Hepatocyte (in vitro differentiated cells): ENCODE measurements around the gene PSMA6. TPM values are rescaled to one million over a fixed set of nuclear protein-coding genes. Genes with fewer than 3 reads are reported as not detected.
"Not testable (repeated sequence)": the region's sequence is repeated elsewhere in the genome, so short reads cannot be mapped to it uniquely, and the experiment has no call there.

Experiments
- DNase-seq: peaks from one replicate; pipeline ENCODE4 v3.0.0-alpha.2; 2016; ENCODE audit warnings: low spot score
- H2AFZ ChIP-seq: fragments of 200-600 bp; sonication (generic); 2 replicates; pipeline ENCODE4 v1.6.0; 2016; ENCODE audit warnings: antibody characterized with exemption, mild to moderate bottlenecking
- H3K27ac ChIP-seq: fragments of 200-600 bp; sonication (generic); 2 replicates; pipeline ENCODE4 v1.5.1; 2016; ENCODE audit warnings: mild to moderate bottlenecking
- H3K27me3 ChIP-seq: fragments of 200-600 bp; sonication (generic); 2 replicates; pipeline ENCODE4 v1.6.1; 2016
- H3K36me3 ChIP-seq: fragments of 200-600 bp; sonication (generic); replicated peaks from 2 replicates; pipeline ENCODE4 v1.5.1; 2016; ENCODE audit warnings: low read depth; ENCODE audit not compliant: insufficient read depth
- H3K4me1 ChIP-seq: fragments of 200-600 bp; sonication (generic); 2 replicates; pipeline ENCODE4 v1.5.1; 2016; ENCODE audit warnings: mild to moderate bottlenecking, moderate library complexity; ENCODE audit not compliant: insufficient read depth
- H3K4me2 ChIP-seq: fragments of 200-600 bp; sonication (generic); 2 replicates; pipeline ENCODE4 v1.6.0; 2016
- H3K4me3 ChIP-seq: fragments of 200-600 bp; sonication (generic); 2 replicates; pipeline ENCODE4 v1.5.1; 2016; ENCODE audit warnings: mild to moderate bottlenecking
- H3K79me2 ChIP-seq: fragments of 200-600 bp; sonication (generic); 2 replicates; pipeline ENCODE4 v1.6.0; 2017; ENCODE audit warnings: mild to moderate bottlenecking
- H3K9me2 ChIP-seq: fragments of 200-600 bp; sonication (generic); replicated peaks from 2 replicates; pipeline ENCODE4 v1.6.0; 2017; ENCODE audit warnings: mild to moderate bottlenecking; ENCODE audit not compliant: insufficient read depth
- H3K9me3 ChIP-seq: fragments of 200-600 bp; sonication (generic); 2 replicates; pipeline ENCODE4 v1.5.1; 2016; ENCODE audit warnings: low read depth, mild to moderate bottlenecking
- H4K20me1 ChIP-seq: fragments of 200-600 bp; sonication (generic); 2 replicates; pipeline ENCODE4 v1.6.0; 2016; ENCODE audit warnings: mild to moderate bottlenecking; ENCODE audit not compliant: insufficient read depth, poor library complexity, severe bottlenecking
- EZH2 ChIP-seq: fragments of 200-600 bp; sonication (generic); IDR thresholded peaks from 2 replicates; pipeline ENCODE4 v1.6.1; 2016; ENCODE audit warnings: antibody characterized with exemption, mild to moderate bottlenecking, borderline replicate concordance
- EZH2phosphoT487 ChIP-seq: fragments of 200-600 bp; sonication (generic); IDR thresholded peaks from one replicate; pipeline ENCODE4 v1.6.1; 2018; ENCODE audit warnings: antibody characterized with exemption, mild to moderate bottlenecking, low read depth, moderate library complexity; ENCODE audit not compliant: unreplicated experiment, severe bottlenecking
- WGBS: methylation state at CpG from one replicate; pipeline ENCODE4 v1.1.6; 2016; ENCODE audit warnings: low lambda C conversion rate; ENCODE audit errors: missing lambda C conversion rate; 5-methylcytosine and 5-hydroxymethylcytosine counted together
- polyA plus RNA-seq: library from polyadenylated mRNA; unstranded; fragments of >200 nt; fragmentation: Nextera tagmentation; extraction: Ambion mirVana; gene quantifications from 2 replicates; pipeline ENCODE4 v1.2.1, GENCODE V29; 2016
- total RNA-seq: library from RNA; depleted of rRNA; stranded (reverse); fragments of >200 nt; gene quantifications from 2 replicates; pipeline ENCODE4 v1.2.3, GENCODE V29; 2014
- TF ChIP-seq, protein P1 (sequence below): fragments of 200-600 bp; sonication (generic); IDR thresholded peaks from 2 replicates; pipeline ENCODE4 v1.5.1; 2016; ENCODE audit warnings: antibody characterized with exemption, mild to moderate bottlenecking; ENCODE audit not compliant: poor library complexity

PSMA6 gene
- total and polyA plus RNA-seq, 2 experiments from 2014 or later = 228 to 260 TPM

DNA sequence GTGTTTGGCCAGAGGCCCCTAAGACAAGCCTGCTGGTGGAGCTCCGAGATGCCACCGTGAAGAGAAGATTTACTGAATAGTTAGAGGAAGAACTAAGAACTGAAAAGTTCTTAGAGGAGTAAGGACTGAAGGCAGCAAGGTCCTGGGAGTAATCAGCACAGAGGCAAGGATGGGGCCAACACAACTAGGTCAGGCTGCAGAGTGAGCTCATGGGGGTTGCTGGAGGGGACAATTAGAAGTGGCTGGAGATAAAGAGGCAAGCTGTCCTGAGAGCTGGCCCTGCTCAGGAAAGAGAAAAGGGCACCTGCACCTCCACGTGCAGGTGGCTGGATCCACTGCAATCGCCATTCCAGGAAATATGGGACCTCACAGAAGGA is 59.7 kb downstream of the PSMA6 start:
- no peak for TF ChIP-seq EZH2
- no peak for TF ChIP-seq EZH2phosphoT487
- TF ChIP-seq, protein P1, sequence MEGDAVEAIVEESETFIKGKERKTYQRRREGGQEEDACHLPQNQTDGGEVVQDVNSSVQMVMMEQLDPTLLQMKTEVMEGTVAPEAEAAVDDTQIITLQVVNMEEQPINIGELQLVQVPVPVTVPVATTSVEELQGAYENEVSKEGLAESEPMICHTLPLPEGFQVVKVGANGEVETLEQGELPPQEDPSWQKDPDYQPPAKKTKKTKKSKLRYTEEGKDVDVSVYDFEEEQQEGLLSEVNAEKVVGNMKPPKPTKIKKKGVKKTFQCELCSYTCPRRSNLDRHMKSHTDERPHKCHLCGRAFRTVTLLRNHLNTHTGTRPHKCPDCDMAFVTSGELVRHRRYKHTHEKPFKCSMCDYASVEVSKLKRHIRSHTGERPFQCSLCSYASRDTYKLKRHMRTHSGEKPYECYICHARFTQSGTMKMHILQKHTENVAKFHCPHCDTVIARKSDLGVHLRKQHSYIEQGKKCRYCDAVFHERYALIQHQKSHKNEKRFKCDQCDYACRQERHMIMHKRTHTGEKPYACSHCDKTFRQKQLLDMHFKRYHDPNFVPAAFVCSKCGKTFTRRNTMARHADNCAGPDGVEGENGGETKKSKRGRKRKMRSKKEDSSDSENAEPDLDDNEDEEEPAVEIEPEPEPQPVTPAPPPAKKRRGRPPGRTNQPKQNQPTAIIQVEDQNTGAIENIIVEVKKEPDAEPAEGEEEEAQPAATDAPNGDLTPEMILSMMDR = no peak
- H2AFZ ChIP-seq = no peak overlapping the region
- no peaks in the 10 kb centered on the region for H3K79me2 ChIP-seq
- 78% methylated on average over 4 of the region's 4 CpGs for WGBS
- H3K4me3 ChIP-seq = no peak overlapping the region
- no peak overlapping the region for H3K27ac ChIP-seq
- no peaks in the 10 kb centered on the region for H3K9me3 ChIP-seq
- H3K9me2 ChIP-seq = no peaks in the 10 kb centered on the region
- H3K4me1 ChIP-seq = peaks cover 27% of the 10 kb centered on the region
- no peak for DNase-seq
- no peaks in the 10 kb centered on the region for H4K20me1 ChIP-seq
- no peak overlapping the region for H3K4me2 ChIP-seq
- H3K36me3 ChIP-seq = no peaks in the 10 kb centered on the region
- H3K27me3 ChIP-seq = no peaks in the 10 kb centered on the region

DNA sequence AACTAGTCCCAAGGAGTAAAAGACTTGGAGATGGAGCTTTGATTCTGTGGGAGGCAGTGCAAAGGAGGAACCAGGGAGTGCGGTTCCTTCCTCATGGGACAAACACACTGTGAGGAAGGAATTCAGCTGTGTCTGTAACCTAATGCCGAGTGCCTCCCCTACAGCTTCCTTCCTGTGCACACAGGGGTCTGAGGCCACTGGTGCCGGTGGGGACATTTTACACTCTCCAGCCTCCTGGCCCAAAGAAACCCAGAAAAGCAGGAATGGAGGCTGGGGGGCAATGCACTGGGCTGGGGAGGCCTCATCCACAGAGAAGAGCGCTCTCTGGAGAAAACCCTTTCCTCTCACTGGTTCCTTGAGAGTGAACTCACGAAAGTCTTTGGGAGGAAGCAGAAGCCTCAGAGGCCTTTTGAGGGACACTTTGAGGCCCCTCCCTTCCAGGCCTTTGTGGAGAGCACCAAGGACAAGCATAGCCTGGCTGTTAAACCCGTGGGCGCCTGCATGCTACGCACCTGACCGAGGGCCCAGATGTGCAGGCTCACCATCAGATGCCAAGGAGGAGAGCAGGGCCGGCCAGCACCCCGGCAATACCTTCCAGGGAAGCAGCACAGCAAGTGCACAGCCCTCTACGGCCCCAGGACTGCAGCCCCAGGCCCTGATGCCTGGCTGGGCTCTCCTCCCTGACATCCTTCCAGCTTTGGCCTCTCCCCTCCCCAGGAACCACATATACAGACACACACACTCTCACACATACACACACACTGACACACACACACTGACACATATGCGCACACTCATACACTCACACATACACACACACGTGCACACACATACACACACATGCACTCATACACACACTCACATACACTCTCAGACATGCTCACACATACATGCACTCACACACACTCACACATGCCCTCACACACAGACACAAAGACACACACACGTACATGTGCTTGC is 60.4 kb downstream of the PSMA6 start:
- no peak overlapping the region for H3K4me2 ChIP-seq
- H2AFZ ChIP-seq = no peak overlapping the region

GRCh38 chr14:35353409-35354172 is 61.4 kb downstream of the PSMA6 start:
- H2AFZ ChIP-seq = peak overlapping the region; percentile 34
- no peak overlapping the region for H3K4me3 ChIP-seq
- H3K4me2 ChIP-seq = no peak overlapping the region
- H4K20me1 ChIP-seq = no peaks in the 10 kb centered on the region
- no peaks in the 10 kb centered on the region for H3K9me2 ChIP-seq
- H3K36me3 ChIP-seq = no peaks in the 10 kb centered on the region
- no peaks in the 10 kb centered on the region for H3K79me2 ChIP-seq
- no peaks in the 10 kb centered on the region for H3K27me3 ChIP-seq
- H3K9me3 ChIP-seq = no peaks in the 10 kb centered on the region
- 61% methylated on average over 10 of the region's 10 CpGs for WGBS
- no peak overlapping the region for H3K27ac ChIP-seq
- no peak for DNase-seq
- TF ChIP-seq, protein P1 = no peak
- TF ChIP-seq EZH2phosphoT487 (no peak), EZH2 (no peak)
- peaks cover 21% of the 10 kb centered on the region for H3K4me1 ChIP-seq

More for the DNA sequence above, 60.4 kb downstream of the PSMA6 start:
- no peaks in the 10 kb centered on the region for H3K27me3 ChIP-seq
- no peaks in the 10 kb centered on the region for H3K9me2 ChIP-seq
- H3K27ac ChIP-seq = no peak overlapping the region
- no peaks in the 10 kb centered on the region for H3K79me2 ChIP-seq
- H3K9me3 ChIP-seq = no peaks in the 10 kb centered on the region
- no peaks in the 10 kb centered on the region for H4K20me1 ChIP-seq
- no peaks in the 10 kb centered on the region for H3K36me3 ChIP-seq
- no peak for TF ChIP-seq EZH2
- no peak for TF ChIP-seq EZH2phosphoT487
- TF ChIP-seq, protein P1 = no peak
- H3K4me1 ChIP-seq = peaks cover 26% of the 10 kb centered on the region
- no peak overlapping the region for H3K4me3 ChIP-seq
- DNase-seq = no peak
- WGBS = 77% methylated on average over 14 of the region's 15 CpGs

DNA sequence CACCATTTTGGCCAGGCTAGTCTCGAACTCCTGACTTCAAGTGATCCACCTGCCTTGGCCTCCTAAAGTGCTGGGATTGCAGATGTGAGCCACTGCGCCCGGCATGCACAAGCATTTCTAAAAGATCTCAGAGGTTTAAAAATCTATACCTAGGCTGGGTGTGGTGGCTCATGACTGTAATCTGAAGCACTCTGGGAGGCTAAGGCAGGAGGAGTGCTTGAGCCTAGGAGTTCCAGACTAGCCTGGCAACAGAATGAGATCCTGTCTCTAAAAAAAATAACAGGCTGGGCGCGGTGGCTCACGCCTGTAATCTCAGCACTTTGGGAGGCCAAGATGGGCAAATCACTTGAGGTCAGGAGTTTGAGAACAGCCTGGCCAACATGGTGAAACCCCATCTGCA is 63.1 kb downstream of the PSMA6 start:
- not testable (repeated sequence) for H3K27me3 ChIP-seq, H3K4me2 ChIP-seq
- H3K27ac ChIP-seq = peak overlapping the region; percentile 76

More for the DNA sequence above, 63.1 kb downstream of the PSMA6 start:
- H3K4me1 ChIP-seq = peaks cover 21% of the 10 kb centered on the region
- H2AFZ ChIP-seq, H3K9me2 ChIP-seq, H3K36me3 ChIP-seq, H3K9me3 ChIP-seq, H4K20me1 ChIP-seq, H3K79me2 ChIP-seq, H3K4me3 ChIP-seq, DNase-seq: not testable (repeated sequence)
- 92% methylated on average over 6 of the region's 6 CpGs for WGBS
